MM.1S (cell line): ENCODE results near the gene RPL32.

ENCODE experiments used
- DNase-seq: peaks from one replicate; pipeline ENCODE4 v3.0.0-alpha.2; 2015
- H2AFZ ChIP-seq: fragments of 300-600 bp; sonication (generic); 2 replicates; pipeline ENCODE4 v1.6.0; 2016; ENCODE audit warnings: antibody characterized with exemption, low read length
- H3F3A ChIP-seq: fragments of 300-600 bp; sonication (generic); 2 replicates; pipeline ENCODE4 v1.6.1; 2016; ENCODE audit warnings: mild to moderate bottlenecking, antibody characterized with exemption, low read length, moderate library complexity, mixed read lengths; ENCODE audit not compliant: insufficient read depth
- H3K27ac ChIP-seq: fragments of 300-600 bp; sonication (generic); 2 replicates; pipeline ENCODE4 v1.5.1; 2016; ENCODE audit warnings: mild to moderate bottlenecking, low read length
- H3K27me3 ChIP-seq: fragments of 300-600 bp; sonication (generic); replicated peaks from 2 replicates; pipeline ENCODE4 v1.6.0; 2016; ENCODE audit warnings: low read length; ENCODE audit not compliant: insufficient read depth
- H3K36me3 ChIP-seq: fragments of 300-600 bp; sonication (generic); replicated peaks from 2 replicates; pipeline ENCODE4 v1.6.1; 2016; ENCODE audit warnings: mild to moderate bottlenecking, low read length, mixed read lengths; ENCODE audit not compliant: insufficient read depth
- H3K4me1 ChIP-seq: fragments of 300-600 bp; sonication (generic); 2 replicates; pipeline ENCODE4 v1.6.1; 2016; ENCODE audit warnings: low read length, mixed read lengths
- H3K4me2 ChIP-seq: fragments of 300-600 bp; sonication (generic); 2 replicates; pipeline ENCODE4 v1.6.0; 2016; ENCODE audit warnings: low read depth, low read length
- H3K4me3 ChIP-seq: fragments of 300-600 bp; sonication (generic); 2 replicates; pipeline ENCODE4 v1.5.1; 2016; ENCODE audit warnings: low read length, mixed read lengths
- H3K79me2 ChIP-seq: fragments of 300-600 bp; sonication (generic); 2 replicates; pipeline ENCODE4 v1.6.1; 2016; ENCODE audit warnings: mixed run types, low read length, mixed read lengths
- H3K9ac ChIP-seq: fragments of 300-600 bp; sonication (generic); 2 replicates; pipeline ENCODE4 v1.6.1; 2016; ENCODE audit warnings: low read length, mixed read lengths
- H3K9me2 ChIP-seq: fragments of 300-600 bp; sonication (generic); replicated peaks from 2 replicates; pipeline ENCODE4 v1.6.1; 2016; ENCODE audit warnings: mild to moderate bottlenecking, low read length, mixed read lengths; ENCODE audit not compliant: insufficient read depth
- H3K9me3 ChIP-seq: fragments of 300-600 bp; sonication (generic); replicated peaks from 2 replicates; pipeline ENCODE4 v1.6.1; 2016; ENCODE audit warnings: mild to moderate bottlenecking, low read length, mixed read lengths; ENCODE audit not compliant: insufficient read depth
- H4K20me1 ChIP-seq: fragments of 300-600 bp; sonication (generic); 2 replicates; pipeline ENCODE4 v1.6.1; 2016; ENCODE audit warnings: mild to moderate bottlenecking, low read length, moderate library complexity, mixed read lengths; ENCODE audit not compliant: insufficient read depth
- EZH2 ChIP-seq: fragments of 300-600 bp; sonication (generic); optimal IDR thresholded peaks from 2 replicates; pipeline ENCODE3; 2017; ENCODE audit warnings: low read depth, mild to moderate bottlenecking, antibody characterized with exemption, low read length, mixed read lengths
- EZH2phosphoT487 ChIP-seq: fragments of 300-600 bp; sonication (generic); IDR thresholded peaks from 2 replicates; pipeline ENCODE4 v1.6.1; 2018; ENCODE audit warnings: antibody characterized with exemption, low read length
- TF ChIP-seq, protein P1 (sequence below): fragments of 300-600 bp; sonication (generic); IDR thresholded peaks from 2 replicates; pipeline ENCODE4 v1.5.1; 2016; ENCODE audit warnings: antibody characterized with exemption, low read length, mixed read lengths

The RPL32 gene

DNA sequence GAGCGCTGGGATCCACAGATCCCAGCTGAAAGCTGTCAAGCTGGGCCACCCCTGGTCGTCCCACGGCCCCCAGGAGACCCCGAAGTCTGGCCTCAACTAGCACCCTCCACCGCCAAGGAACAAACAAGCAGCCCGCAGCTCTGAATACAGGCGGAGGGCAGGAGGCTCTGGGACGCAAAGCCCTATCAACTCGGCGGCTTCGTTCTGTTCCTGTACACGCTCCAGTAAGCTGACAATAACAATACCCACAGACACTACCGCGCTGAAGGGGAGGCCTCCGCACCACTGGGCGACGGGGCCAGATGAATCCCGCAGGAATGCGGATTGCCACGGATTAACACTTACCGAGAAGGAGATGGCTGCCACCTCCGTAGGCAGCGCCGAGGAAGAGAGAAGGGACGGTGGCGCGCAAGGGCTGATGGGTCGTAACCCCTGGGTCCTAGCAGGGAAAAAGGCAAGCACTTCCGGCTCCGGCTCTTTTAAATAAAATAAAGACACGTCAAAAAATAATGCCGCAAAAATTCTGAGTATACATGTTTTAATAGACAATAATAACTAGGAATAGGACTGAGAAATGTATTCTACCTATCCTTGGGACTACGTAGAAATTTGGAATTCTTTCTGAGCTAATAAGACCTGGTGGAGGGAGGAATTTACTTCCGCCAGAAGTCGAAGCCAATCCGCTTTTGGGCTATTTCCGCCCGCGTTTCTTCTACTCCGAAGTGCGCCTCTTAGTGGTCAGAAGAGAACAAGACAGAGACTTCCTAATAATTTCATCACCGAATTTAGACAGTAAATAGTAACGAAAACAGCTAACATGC lies at the start of gene RPL32:
Gene RPL32, minus strand, starts transcription at position 417 of the 821 bp plus-strand sequence. CDS start 1,328 bp downstream, outside the sequence.
- no peaks in the 10 kb centered on the region for H3K9me3 ChIP-seq
- H2AFZ ChIP-seq: peak within 1 kb of the TSS; percentile 90
- H3K9ac ChIP-seq: peak within 1 kb of the TSS; percentile 95
- peak within 1 kb of the TSS; percentile 93 for H3K4me3 ChIP-seq
- H3K4me1 ChIP-seq: peaks cover 19% of the 10 kb centered on the region; the same call in 1 of the 2 replicates
- peak; percentile 97 for DNase-seq
- H3K79me2 ChIP-seq: peaks cover 50% of the 10 kb centered on the region
- peaks cover 33% of the 10 kb centered on the region for H4K20me1 ChIP-seq
- no peaks in the 10 kb centered on the region for H3K9me2 ChIP-seq
- TF ChIP-seq, protein P1, sequence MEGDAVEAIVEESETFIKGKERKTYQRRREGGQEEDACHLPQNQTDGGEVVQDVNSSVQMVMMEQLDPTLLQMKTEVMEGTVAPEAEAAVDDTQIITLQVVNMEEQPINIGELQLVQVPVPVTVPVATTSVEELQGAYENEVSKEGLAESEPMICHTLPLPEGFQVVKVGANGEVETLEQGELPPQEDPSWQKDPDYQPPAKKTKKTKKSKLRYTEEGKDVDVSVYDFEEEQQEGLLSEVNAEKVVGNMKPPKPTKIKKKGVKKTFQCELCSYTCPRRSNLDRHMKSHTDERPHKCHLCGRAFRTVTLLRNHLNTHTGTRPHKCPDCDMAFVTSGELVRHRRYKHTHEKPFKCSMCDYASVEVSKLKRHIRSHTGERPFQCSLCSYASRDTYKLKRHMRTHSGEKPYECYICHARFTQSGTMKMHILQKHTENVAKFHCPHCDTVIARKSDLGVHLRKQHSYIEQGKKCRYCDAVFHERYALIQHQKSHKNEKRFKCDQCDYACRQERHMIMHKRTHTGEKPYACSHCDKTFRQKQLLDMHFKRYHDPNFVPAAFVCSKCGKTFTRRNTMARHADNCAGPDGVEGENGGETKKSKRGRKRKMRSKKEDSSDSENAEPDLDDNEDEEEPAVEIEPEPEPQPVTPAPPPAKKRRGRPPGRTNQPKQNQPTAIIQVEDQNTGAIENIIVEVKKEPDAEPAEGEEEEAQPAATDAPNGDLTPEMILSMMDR: peak; percentile 75
- TF ChIP-seq EZH2 (no peak), EZH2phosphoT487 (no peak)
- H3F3A ChIP-seq: peaks cover 5% of the 10 kb centered on the region; the same call in 1 of the 2 replicates
- H3K27ac ChIP-seq: peak within 1 kb of the TSS; percentile 72; the same call in 1 of the 2 replicates
- H3K27me3 ChIP-seq: no peaks in the 10 kb centered on the region
- peak within 1 kb of the TSS; percentile 58 for H3K4me2 ChIP-seq
- peaks cover 17% of the 10 kb centered on the region; the same call in 1 of the 2 replicates for H3K36me3 ChIP-seq

DNA sequence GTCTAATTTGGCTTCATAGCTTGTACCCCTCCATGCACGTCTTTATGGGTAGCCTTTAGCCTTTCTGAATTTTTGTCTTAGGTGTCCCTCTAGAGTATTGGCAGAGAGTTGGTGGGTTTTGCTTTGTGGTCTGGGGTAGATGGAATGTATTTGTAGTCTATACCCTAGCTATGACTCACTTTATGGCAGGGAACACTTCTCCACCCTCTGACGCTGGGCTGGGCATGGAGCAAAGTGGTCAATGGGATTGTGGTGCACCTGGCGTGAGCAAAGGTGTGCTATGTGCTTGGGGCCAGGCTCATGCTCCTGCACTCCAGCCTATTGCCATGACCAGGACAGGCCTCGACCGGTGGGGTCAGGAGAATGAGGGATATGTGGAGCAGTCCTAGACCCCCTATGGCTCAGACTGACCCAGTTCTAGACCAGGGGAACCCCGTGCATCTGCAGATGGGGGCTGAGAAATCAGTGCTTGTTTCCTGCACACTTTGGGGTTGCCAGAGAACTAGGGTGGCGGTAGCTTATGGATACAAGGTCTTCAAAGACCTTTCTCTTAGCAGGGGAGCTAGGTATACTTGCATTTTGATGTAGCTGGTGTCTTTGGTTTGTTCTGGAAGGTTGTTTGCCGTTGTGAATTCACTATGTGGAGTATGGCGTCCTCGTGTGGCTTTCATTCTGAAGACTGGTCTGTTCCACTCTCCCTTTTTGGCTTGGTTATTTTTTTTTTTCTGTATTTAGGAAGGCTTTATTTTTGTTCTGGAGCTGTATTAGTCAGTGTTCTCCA lies 49.4 kb upstream of the RPL32 start:
- TF ChIP-seq EZH2phosphoT487 (no peak), EZH2 (no peak)
- TF ChIP-seq, protein P1: no peak
- Histone ChIP-seq H4K20me1 (0 out of 2 replicates have a peak, but pooled peaks cover 7% of the 10 kb centered on the region), H3K9me3 (no peaks in the 10 kb centered on the region), H3K79me2 (no peaks in the 10 kb centered on the region), H3K9ac (no peak overlapping the region), H3K27ac (no peak overlapping the region), H3K4me3 (no peak overlapping the region), H2AFZ (no peak overlapping the region), H3K36me3 (no peaks in the 10 kb centered on the region), H3K4me2 (no peak overlapping the region), H3K27me3 (peaks cover 64% of the 10 kb centered on the region), H3F3A (no peaks in the 10 kb centered on the region; the same call in 1 of the 2 replicates), H3K4me1 (peaks cover 9% of the 10 kb centered on the region; the same call in 1 of the 2 replicates), H3K9me2 (no peaks in the 10 kb centered on the region)
- no peak for DNase-seq

DNA sequence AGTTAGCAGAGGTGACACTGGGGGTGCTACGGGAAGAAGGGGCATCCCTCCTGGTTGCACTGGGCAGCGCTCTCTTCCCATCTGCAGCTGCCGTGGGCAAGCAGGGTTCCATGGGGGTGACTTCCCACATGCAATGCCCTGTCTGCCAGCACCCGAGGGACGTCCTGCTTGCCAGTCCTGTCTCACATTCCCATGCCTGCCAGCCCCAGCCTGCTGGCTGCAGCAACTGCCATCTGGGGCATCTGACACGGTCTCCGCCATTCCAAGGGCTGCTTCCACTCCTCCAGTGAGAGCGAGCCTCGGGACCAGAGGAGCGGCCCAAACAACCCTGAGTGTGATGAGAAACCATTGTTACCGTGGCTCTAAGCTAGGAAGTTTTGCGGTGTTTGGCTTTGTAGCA lies 45.4 kb upstream of the RPL32 start:
- H3K9ac ChIP-seq: no peak overlapping the region
- no peak overlapping the region for H2AFZ ChIP-seq
- H3K27ac ChIP-seq: no peak overlapping the region
- peaks cover 9% of the 10 kb centered on the region; the same call in 1 of the 2 replicates for H3K4me1 ChIP-seq
- H3F3A ChIP-seq: no peaks in the 10 kb centered on the region
- no peak for TF ChIP-seq EZH2phosphoT487
- no peak for TF ChIP-seq EZH2
- peaks cover 97% of the 10 kb centered on the region for H3K27me3 ChIP-seq
- no peak overlapping the region for H3K4me3 ChIP-seq
- H4K20me1 ChIP-seq: 0 out of 2 replicates have a peak, but pooled peaks cover 7% of the 10 kb centered on the region
- H3K4me2 ChIP-seq: peak overlapping the region; percentile 38
- no peaks in the 10 kb centered on the region for H3K36me3 ChIP-seq
- no peaks in the 10 kb centered on the region for H3K9me2 ChIP-seq
- no peaks in the 10 kb centered on the region for H3K9me3 ChIP-seq
- H3K79me2 ChIP-seq: no peaks in the 10 kb centered on the region
- no peak for DNase-seq
